HepG2 (cell line): ENCODE results near the gene TBX15. TPM values are rescaled to one million over a fixed set of nuclear protein-coding genes. Genes with fewer than 3 reads are reported as not detected.

ENCODE experiments used
- ATAC-seq: fragments of 200-7000 bp; cut with Tn5 transposase; 3 replicates; pipeline ENCODE4 v1.9.1; 2020; ENCODE audit warnings: mild to moderate bottlenecking, moderate library complexity
- BruUV-seq: library from RNA; stranded (reverse); fragments of 400-500 nt; replicated peaks from 2 replicates; lab custom pipeline; 2021; lab: Mats Ljungman, UMichigan
- CTCF ChIA-PET: fragments of 300-600 bp; formaldehyde crosslinking; extraction: SDS; loops from one replicate; lab custom pipeline; 2021; ENCODE audit warnings: low total read pairs, inconsistent platforms, low intra/inter-chr PET ratio; lab: Yijun Ruan, JAX
- POLR2A ChIA-PET: fragments of 350-600 bp; sonication (Branson Sonifier 250); formaldehyde crosslinking; loops from one replicate; lab custom pipeline; 2020; ENCODE audit warnings: antibody characterized with exemption, inconsistent platforms; lab: Yijun Ruan, JAX
- DNase-seq: peaks from one replicate; pipeline ENCODE4 v3.0.0-alpha.2; 2015; ENCODE audit warnings: low spot score
- FAIRE-seq: peaks from 3 replicates; lab custom pipeline; 2011; peaks lifted over from hg19 to GRCh38; lab: Jason Lieb, UNC
- H2AFZ ChIP-seq: one replicate; pipeline ENCODE4 v1.6.1; 2011; ENCODE audit warnings: low read length, inconsistent platforms
- H3K27ac ChIP-seq: fragments of 300-600 bp; 3 replicates; pipeline ENCODE4 v1.8.0; 2011; ENCODE audit warnings: mixed run types, mild to moderate bottlenecking, mixed read lengths, low read length, inconsistent platforms; ENCODE audit not compliant: insufficient read depth; ENCODE audit errors: extremely low read length
- H3K27me3 ChIP-seq, 2 experiments: fragments of 200-600 bp in 1 of 2; 2 replicates in 1 of 2; 3 replicates in 1 of 2; pipeline versions ENCODE4 v1.6.0 to v1.8.0; 2011; ENCODE audit warnings: low read length in 2 of 2, mild to moderate bottlenecking in 2 of 2, moderate library complexity in 2 of 2, inconsistent platforms in 1 of 2; ENCODE audit not compliant: insufficient read depth in 2 of 2, control insufficient read depth in 1 of 2
- H3K36me3 ChIP-seq, 2 experiments: fragments of 200-600 bp in 1 of 2; replicated peaks in 1 of 2; 2 replicates in 1 of 2; 3 replicates in 1 of 2; pipeline versions ENCODE4 v1.5.1 to v1.8.0; 2011; ENCODE audit warnings: low read length in 2 of 2, inconsistent platforms in 1 of 2; ENCODE audit not compliant: insufficient read depth in 2 of 2, control insufficient read depth in 1 of 2
- H3K4me1 ChIP-seq: 2 replicates; pipeline ENCODE4 v1.5.1; 2012; ENCODE audit warnings: low read length, inconsistent platforms; ENCODE audit not compliant: insufficient read depth
- H3K4me2 ChIP-seq: 2 replicates; pipeline ENCODE4 v1.6.0; 2011; ENCODE audit warnings: low read depth, low read length, inconsistent platforms
- H3K4me3 ChIP-seq, 3 experiments: fragments of 200-600 bp in 1 of 3; sonication (generic), shearing (Covaris generic) in 1 of 3; replicated peaks in 1 of 3; 2 replicates each; pipeline ENCODE4 v1.5.1; 2011 to 2016; ENCODE audit warnings: low read length in 3 of 3, inconsistent platforms in 2 of 3, low read depth in 2 of 3, mild to moderate bottlenecking in 2 of 3, control low read depth in 1 of 3, mixed read lengths in 1 of 3; ENCODE audit not compliant: insufficient read depth in 1 of 3
- H3K79me2 ChIP-seq: one replicate; pipeline ENCODE4 v1.6.1; 2011; ENCODE audit warnings: low read length, inconsistent platforms; ENCODE audit not compliant: insufficient read depth
- H3K9ac ChIP-seq: 2 replicates; pipeline ENCODE4 v1.6.0; 2011; ENCODE audit warnings: mild to moderate bottlenecking, low read depth, low read length, inconsistent platforms; ENCODE audit not compliant: insufficient read depth
- H3K9me3 ChIP-seq: 2 replicates; pipeline ENCODE4 v1.5.1; 2012; ENCODE audit warnings: mild to moderate bottlenecking, low read length
- H4K20me1 ChIP-seq: 2 replicates; pipeline ENCODE4 v1.6.0; 2011; ENCODE audit warnings: inconsistent platforms, mild to moderate bottlenecking, low read length, moderate library complexity; ENCODE audit not compliant: insufficient read depth
- BATF2 ChIP-seq: sonication (generic); formaldehyde crosslinking; IDR thresholded peaks from 2 replicates; pipeline ENCODE4 v1.8.0; 2022; ENCODE audit warnings: mild to moderate bottlenecking, missing genetic modification reagents, moderate library complexity
- ELF3 ChIP-seq: IDR thresholded peaks from 2 replicates; pipeline ENCODE4 v1.6.1; 2016; ENCODE audit warnings: missing genetic modification reagents, missing compliant biosample characterization
- ELF4 ChIP-seq: sonication (generic); formaldehyde crosslinking; IDR thresholded peaks from 2 replicates; pipeline ENCODE4 v1.5.0; 2020; ENCODE audit warnings: missing genetic modification reagents, mild to moderate bottlenecking, moderate library complexity, borderline replicate concordance
- ETV5 ChIP-seq: IDR thresholded peaks from 2 replicates; pipeline ENCODE4 v1.6.1; 2018; ENCODE audit warnings: missing biosample characterization, missing genetic modification reagents, inconsistent platforms, borderline replicate concordance
- FOSL1 ChIP-seq: sonication (generic); formaldehyde crosslinking; IDR thresholded peaks from 2 replicates; pipeline ENCODE4 v1.9.0; 2021; ENCODE audit warnings: missing genetic modification reagents, borderline replicate concordance
- GATAD2A ChIP-seq: IDR thresholded peaks from 2 replicates; pipeline ENCODE4 v1.6.1; 2016
- HDAC1 ChIP-seq: sonication (generic); formaldehyde crosslinking; IDR thresholded peaks from 2 replicates; pipeline ENCODE4 v1.5.1; 2020; ENCODE audit warnings: mild to moderate bottlenecking, missing genetic modification reagents
- HNRNPLL ChIP-seq: fragments of 200-400 bp; formaldehyde crosslinking; IDR thresholded peaks from 2 replicates; pipeline ENCODE4 v1.6.1; 2017; ENCODE audit warnings: mild to moderate bottlenecking, low read depth, low read length; ENCODE audit not compliant: poor library complexity, severe bottlenecking
- KAT8 ChIP-seq: IDR thresholded peaks from 2 replicates; pipeline ENCODE4 v1.6.1; 2016; ENCODE audit warnings: missing genetic modification reagents, missing compliant biosample characterization
- NPAS2 ChIP-seq: sonication (generic); formaldehyde crosslinking; IDR thresholded peaks from 2 replicates; pipeline ENCODE4 v1.8.0; 2022; ENCODE audit warnings: mild to moderate bottlenecking, missing genetic modification reagents, borderline replicate concordance
- PHF21A ChIP-seq: sonication (generic); formaldehyde crosslinking; IDR thresholded peaks from 2 replicates; pipeline ENCODE4 v1.5.0; 2020; ENCODE audit warnings: mild to moderate bottlenecking, missing genetic modification reagents
- SALL2 ChIP-seq: sonication (generic); formaldehyde crosslinking; IDR thresholded peaks from 2 replicates; pipeline ENCODE4 v1.8.1; 2023; ENCODE audit warnings: mild to moderate bottlenecking, missing genetic modification reagents, inconsistent platforms
- SMAD3 ChIP-seq: sonication (generic); formaldehyde crosslinking; IDR thresholded peaks from 2 replicates; pipeline ENCODE4 v1.4.0; 2020; ENCODE audit warnings: missing genetic modification reagents
- SP1 ChIP-seq, 2 experiments: fragments of 450-650 bp in 1 of 2; sonication (generic) in 1 of 2; formaldehyde crosslinking in 1 of 2; IDR thresholded peaks; 2 replicates each; pipeline versions ENCODE4 v1.4.0 to v1.6.1; 2016 to 2020; ENCODE audit warnings: missing genetic modification reagents in 1 of 2
- U2AF1 ChIP-seq: fragments of 200-400 bp; formaldehyde crosslinking; optimal IDR thresholded peaks from 2 replicates; pipeline ENCODE3; 2017; ENCODE audit warnings: mild to moderate bottlenecking, low read depth, low read length
- ZNF224 ChIP-seq: sonication (generic); formaldehyde crosslinking; IDR thresholded peaks from 2 replicates; pipeline ENCODE4 v1.5.0; 2020; ENCODE audit warnings: mild to moderate bottlenecking, missing genetic modification reagents
- ZNF274 ChIP-seq: sonication (generic); formaldehyde crosslinking; IDR thresholded peaks from 2 replicates; pipeline ENCODE4 v1.5.1; 2020; ENCODE audit warnings: mild to moderate bottlenecking, missing genetic modification reagents
- ZNF724P ChIP-seq: sonication (generic); formaldehyde crosslinking; IDR thresholded peaks from 2 replicates; pipeline ENCODE4 v1.8.0; 2022; ENCODE audit warnings: missing genetic modification reagents, borderline replicate concordance
- WGBS: methylation state at CpG from one replicate; pipeline ENCODE4 v1.1.6; 2017; ENCODE audit warnings: low lambda C conversion rate; 5-methylcytosine and 5-hydroxymethylcytosine counted together
- in situ Hi-C: cut with HindIII; loops from 2 replicates; pipeline ENCODE4 v1.10.0; 2017; ENCODE audit warnings: low pct_unique_long_range_greater_than_20kb; ENCODE audit not compliant: extremely low pct_ligation_motif_present
- intact Hi-C: fragments of 100-400 bp; cut with micrococcal nuclease; formaldehyde crosslinking; loops from one replicate; pipeline ENCODE4 v1.10.0; 2022; ENCODE audit not compliant: unreplicated experiment
- polyA plus RNA-seq, 8 experiments: library from polyadenylated mRNA; depleted of rRNA in 3 of 8; stranded (reverse) in 7 of 8; unstranded in 1 of 8; fragments of >200 nt; fragmentation: Illumina TruSeq in 4 of 8; extraction: Trizol in 4 of 8; gene quantifications; 2 replicates each; pipeline versions ENCODE4 v1.2.1 to v1.2.3, GENCODE V29; 2011 to 2016; ENCODE audit warnings: low read depth in 4 of 8, missing spikeins in 1 of 8, mixed read lengths in 1 of 8; ENCODE audit not compliant: insufficient read depth in 1 of 8
- total RNA-seq, 5 experiments: library from RNA; depleted of rRNA; stranded (reverse); fragments of >200 nt; fragmentation: Illumina TruSeq; extraction: Trizol; gene quantifications; 2 replicates each; pipeline ENCODE4 v1.2.3, GENCODE V29; 2016; ENCODE audit warnings: low read depth in 1 of 5

TBX15 gene
- total and polyA plus RNA-seq, 2 of the 13 experiments (the other 11 are each of a cell fraction or from before 2014, with no cell fraction given) = 0.42 to 1.9 TPM

GRCh38 chr1:118912574-118912973, 75.6 kb downstream of the TBX15 start (continued):
- TF ChIP-seq ELF4 (CRISPR knock-in tag) (no peak), FOSL1 (CRISPR knock-in tag) (no peak), SALL2 (CRISPR knock-in tag) (no peak), HNRNPLL (no peak)

- H3K36me3 ChIP-seq = no peaks in the 10 kb centered on the region; a peak in 1 of 5 replicates
- TF ChIP-seq PHF21A (no peak), KAT8 (CRISPR knock-in tag) (no peak), SMAD3 (no peak), NPAS2 (CRISPR knock-in tag) (no peak), ETV5 (no peak), HDAC1 (CRISPR knock-in tag) (no peak), ELF3 (no peak), ZNF224 (CRISPR knock-in tag) (no peak), GATAD2A (CRISPR knock-in tag) (no peak), U2AF1 (no peak), ZNF724P (CRISPR knock-in tag) (no peak), SP1 (IDR thresholded peaks at IDR 0.05) (no peak), SP1 (CRISPR knock-in tag; IDR thresholded peaks at IDR 0.05) (no peak), ZNF274 (CRISPR knock-in tag) (no peak), BATF2 (CRISPR knock-in tag) (no peak)
- H2AFZ ChIP-seq = no peak overlapping the region
- H3K79me2 ChIP-seq = no peaks in the 10 kb centered on the region
- H3K9ac ChIP-seq = no peak overlapping the region
- no peak for FAIRE-seq
- no peak overlapping the region for H3K27ac ChIP-seq
- in situ Hi-C loops = no loop called here
- intact Hi-C loops = no loop called here
- no peaks in the 10 kb centered on the region for H3K27me3 ChIP-seq
- no peak for ATAC-seq
- no peak overlapping the region for H3K4me3 ChIP-seq
- CTCF ChIA-PET = no interaction called here
- BruUV-seq = no TSS peak
- no peak for DNase-seq
- 89% methylated on average over 2 of the region's 2 CpGs for WGBS
- no peaks in the 10 kb centered on the region for H4K20me1 ChIP-seq
- H3K4me2 ChIP-seq = no peak overlapping the region
- no peaks in the 10 kb centered on the region for H3K9me3 ChIP-seq
- POLR2A ChIA-PET = no interaction called here
- peaks cover 36% of the 10 kb centered on the region for H3K4me1 ChIP-seq
Observed at GRCh38 chr1:118911571-118911970, 76.6 kb downstream of the TBX15 start.
